Peyer's patch (tissue), 4 donors: Measurements from ENCODE around the gene TFPI. TPM values are rescaled to one million over a fixed set of nuclear protein-coding genes. Genes with fewer than 3 reads are reported as not detected.

Source experiments
- DNase-seq, 3 donors: peaks; one replicate each; pipeline ENCODE4 v3.0.0-alpha.2; 2017 to 2019
- H3K27ac ChIP-seq, 4 donors: fragments of 200-600 bp; sonication (generic); one replicate each; pipeline ENCODE4 v1.5.1; 2016 to 2019
- H3K27me3 ChIP-seq, 2 donors: fragments of 200-600 bp; sonication (generic); one replicate each; pipeline ENCODE4 v1.5.1; 2019
- H3K36me3 ChIP-seq, 3 donors: fragments of 200-600 bp; sonication (generic); one replicate each; pipeline ENCODE4 v1.5.1; 2016 to 2019
- H3K4me1 ChIP-seq, 4 donors: fragments of 200-600 bp; sonication (generic); one replicate each; pipeline ENCODE4 v1.5.1; 2016 to 2019
- H3K4me3 ChIP-seq, 4 donors: fragments of 200-600 bp; sonication (generic); 1 replicate in 3 of 4; 2 replicates in 1 of 4; pipeline ENCODE4 v1.5.1; 2016 to 2019; ENCODE audit warnings: mild to moderate bottlenecking in 1 of 4
- H3K9me3 ChIP-seq, 4 donors: fragments of 200-600 bp; sonication (generic); one replicate each; pipeline ENCODE4 v1.5.1; 2016 to 2019; ENCODE audit warnings: mild to moderate bottlenecking in 1 of 4
- POLR2A ChIP-seq, 2 donors: fragments of 450-650 bp; IDR thresholded peaks; one replicate each; pipeline ENCODE4 v1.5.1; 2017; ENCODE audit warnings: antibody characterized with exemption in 2 of 2, mild to moderate bottlenecking in 2 of 2, moderate library complexity in 2 of 2
- total RNA-seq, 4 donors: library from RNA; depleted of rRNA; stranded (reverse); fragments of >200 nt; gene quantifications; one replicate each; pipeline ENCODE4 v1.1.0, GENCODE V29; 2016
- TF ChIP-seq, protein P1 (sequence below), 6 experiments: fragments of 450-650 bp in 4 of 6; fragments of 200-600 bp in 2 of 6; sonication (generic) in 1 of 6; IDR thresholded peaks; one replicate each; pipeline ENCODE4 v1.5.1; 2017 to 2019; ENCODE audit warnings: antibody characterized with exemption in 6 of 6, mild to moderate bottlenecking in 3 of 6, moderate library complexity in 1 of 6

Gene TFPI
- total RNA-seq, result 10 to 100 TPM; 69.9 to 91.4 (median 75.8) TPM

DNA sequence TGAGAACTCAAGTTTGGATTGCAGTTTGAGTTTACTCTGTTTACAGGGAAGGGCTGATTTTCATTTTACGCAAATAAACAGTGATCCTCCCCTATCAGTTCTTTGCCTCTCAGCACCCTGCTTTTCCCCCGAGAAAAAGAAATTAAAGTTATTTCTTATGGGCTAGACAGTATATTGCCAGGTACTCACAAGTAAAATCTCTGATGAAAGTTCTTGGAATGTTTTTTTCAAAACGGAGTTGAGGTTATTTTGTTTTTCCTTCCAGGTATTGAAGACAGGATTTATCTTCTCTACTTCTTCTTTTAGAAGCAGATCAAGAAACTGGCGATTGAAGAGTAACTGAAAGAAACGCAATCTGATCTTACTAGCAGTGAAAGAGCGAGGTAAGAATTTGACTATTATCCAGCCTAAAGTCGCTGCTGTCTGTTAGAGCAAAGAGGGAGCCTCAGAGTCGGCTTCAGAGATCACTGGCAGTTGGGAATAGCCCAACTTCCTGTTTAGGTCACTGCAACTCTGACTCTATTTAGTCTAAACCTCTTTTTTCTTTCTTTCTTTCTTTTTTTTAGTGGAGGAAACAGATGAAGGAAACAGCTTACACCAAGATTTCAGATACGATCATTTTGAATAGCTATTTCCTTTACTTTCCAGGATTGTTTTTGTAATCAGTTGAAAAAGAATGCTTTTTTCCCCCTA is at the start of gene TFPI:
TSS of gene TFPI (minus strand) at position 425 of the 693 bp plus-strand sequence. CDS start 50,667 bp downstream, outside the sequence.
- peak within 1 kb of the TSS in 3 of 4 donors; percentile 25 to 60 (median 53) for H3K4me3 ChIP-seq
- H3K9me3 ChIP-seq, result no peaks in the 10 kb centered on the region
- no peaks in the 10 kb centered on the region for H3K36me3 ChIP-seq
- H3K4me1 ChIP-seq, result peaks cover 0 to 5% (median 0%) of the 10 kb centered on the region in 4 donors
- H3K27ac ChIP-seq, result peak within 1 kb of the TSS in 3 of 4 donors; percentile 44 to 69 (median 68)
- DNase-seq, result no peak
- no peaks in the 10 kb centered on the region for H3K27me3 ChIP-seq
- TF ChIP-seq, protein P1, sequence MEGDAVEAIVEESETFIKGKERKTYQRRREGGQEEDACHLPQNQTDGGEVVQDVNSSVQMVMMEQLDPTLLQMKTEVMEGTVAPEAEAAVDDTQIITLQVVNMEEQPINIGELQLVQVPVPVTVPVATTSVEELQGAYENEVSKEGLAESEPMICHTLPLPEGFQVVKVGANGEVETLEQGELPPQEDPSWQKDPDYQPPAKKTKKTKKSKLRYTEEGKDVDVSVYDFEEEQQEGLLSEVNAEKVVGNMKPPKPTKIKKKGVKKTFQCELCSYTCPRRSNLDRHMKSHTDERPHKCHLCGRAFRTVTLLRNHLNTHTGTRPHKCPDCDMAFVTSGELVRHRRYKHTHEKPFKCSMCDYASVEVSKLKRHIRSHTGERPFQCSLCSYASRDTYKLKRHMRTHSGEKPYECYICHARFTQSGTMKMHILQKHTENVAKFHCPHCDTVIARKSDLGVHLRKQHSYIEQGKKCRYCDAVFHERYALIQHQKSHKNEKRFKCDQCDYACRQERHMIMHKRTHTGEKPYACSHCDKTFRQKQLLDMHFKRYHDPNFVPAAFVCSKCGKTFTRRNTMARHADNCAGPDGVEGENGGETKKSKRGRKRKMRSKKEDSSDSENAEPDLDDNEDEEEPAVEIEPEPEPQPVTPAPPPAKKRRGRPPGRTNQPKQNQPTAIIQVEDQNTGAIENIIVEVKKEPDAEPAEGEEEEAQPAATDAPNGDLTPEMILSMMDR (IDR thresholded peaks at IDR 0.05), result no peak
- TF ChIP-seq POLR2A (IDR thresholded peaks at IDR 0.05), result no peak

DNA sequence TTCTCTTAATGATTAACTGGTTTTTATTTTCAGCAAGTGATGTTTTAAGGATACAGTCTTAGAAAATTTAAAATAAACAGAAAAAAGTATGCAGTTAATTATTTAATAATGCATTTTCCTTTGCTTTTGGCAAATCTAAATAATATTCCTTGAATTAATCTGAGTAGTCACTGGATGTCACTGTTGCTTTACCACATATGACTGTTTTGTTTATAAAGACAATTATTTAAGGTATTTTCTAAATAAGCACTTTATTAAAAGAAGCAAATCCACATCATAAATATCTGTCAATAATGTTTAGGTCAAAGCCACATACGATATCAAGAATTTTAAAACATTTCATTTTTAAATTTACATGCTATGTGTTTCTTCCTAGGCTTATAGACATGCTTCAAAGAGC is 40.6 kb upstream of the TFPI start:
- no peak overlapping the region for H3K27ac ChIP-seq
- H3K36me3 ChIP-seq, result no peaks in the 10 kb centered on the region
- no peak for DNase-seq
- no peaks in the 10 kb centered on the region for H3K9me3 ChIP-seq
- no peak for TF ChIP-seq POLR2A (IDR thresholded peaks at IDR 0.05)
- TF ChIP-seq, protein P1 (IDR thresholded peaks at IDR 0.05), result peak in 1 of 6 experiments; percentile 7
- no peaks in the 10 kb centered on the region for H3K27me3 ChIP-seq
- H3K4me3 ChIP-seq, result no peak overlapping the region
- H3K4me1 ChIP-seq, result no peaks in the 10 kb centered on the region

DNA sequence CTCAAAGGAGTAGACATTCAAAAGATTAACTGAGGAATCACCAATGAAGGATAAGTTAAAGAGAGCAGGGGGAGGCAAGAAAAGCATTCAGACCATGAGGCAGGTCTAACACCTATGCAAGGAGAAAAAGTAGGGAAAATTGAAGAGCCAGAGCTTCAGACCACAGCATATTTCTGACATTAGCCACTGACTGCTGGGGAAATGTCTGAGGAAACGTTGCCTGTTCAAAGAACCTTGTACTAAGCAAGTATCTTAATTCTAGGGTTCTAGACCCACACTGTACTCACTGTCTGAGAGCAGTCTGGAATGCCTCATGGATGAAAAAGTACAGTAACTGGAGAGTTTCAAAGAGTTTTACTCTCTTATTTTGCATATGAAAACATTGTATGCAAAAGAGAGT is 39.5 kb upstream of the TFPI start:
- Histone ChIP-seq H3K4me3 (no peak overlapping the region), H3K36me3 (no peaks in the 10 kb centered on the region), H3K9me3 (no peaks in the 10 kb centered on the region), H3K27ac (no peak overlapping the region), H3K4me1 (no peaks in the 10 kb centered on the region), H3K27me3 (no peaks in the 10 kb centered on the region)
- DNase-seq, result no peak
- TF ChIP-seq, protein P1 (IDR thresholded peaks at IDR 0.05), result no peak

DNA sequence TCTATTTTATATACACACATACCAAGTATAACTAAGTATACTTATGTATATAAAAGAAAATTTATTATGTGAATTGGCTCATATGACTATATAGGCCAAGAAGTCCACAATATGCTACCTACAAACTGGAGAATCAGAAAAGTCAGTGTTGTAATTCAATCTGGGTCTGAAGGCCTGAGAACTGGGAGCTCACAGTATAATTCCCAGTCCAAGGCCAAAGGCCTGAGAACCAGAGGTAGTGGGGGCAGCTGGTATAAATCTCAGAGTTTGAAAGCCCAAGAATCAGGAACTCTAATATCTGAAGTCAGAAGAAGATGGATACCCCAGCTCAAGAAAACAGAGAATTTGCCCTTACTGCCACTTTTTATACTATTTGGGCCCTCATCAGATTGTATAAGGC is 38.9 kb upstream of the TFPI start:
- Histone ChIP-seq H3K27ac (no peak overlapping the region), H3K27me3 (no peaks in the 10 kb centered on the region), H3K36me3 (no peaks in the 10 kb centered on the region), H3K9me3 (no peaks in the 10 kb centered on the region), H3K4me3 (no peak overlapping the region), H3K4me1 (no peaks in the 10 kb centered on the region)
- no peak for DNase-seq
- no peak for TF ChIP-seq POLR2A (IDR thresholded peaks at IDR 0.05)
- TF ChIP-seq, protein P1 (IDR thresholded peaks at IDR 0.05), result no peak

DNA sequence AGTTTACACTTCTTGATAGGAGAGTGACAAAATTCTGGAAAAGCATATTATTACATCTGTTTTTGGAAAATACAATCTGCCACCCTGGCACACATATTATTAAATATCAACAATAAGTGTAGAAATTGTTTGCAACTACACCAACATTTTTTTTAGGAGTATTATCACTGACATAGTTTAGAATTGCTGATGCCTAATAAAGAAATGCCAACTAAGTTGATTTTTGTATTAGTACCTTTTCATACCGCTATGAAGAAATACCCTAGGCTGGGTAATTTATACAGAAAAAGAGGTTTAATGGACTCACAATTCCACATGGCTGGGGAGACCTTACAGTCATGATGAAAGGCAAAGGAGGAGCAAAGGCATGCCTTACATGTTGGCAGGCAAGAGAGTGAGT is 35.9 kb upstream of the TFPI start:
- Histone ChIP-seq H3K4me1 (no peaks in the 10 kb centered on the region), H3K27me3 (no peaks in the 10 kb centered on the region), H3K4me3 (no peak overlapping the region), H3K9me3 (no peaks in the 10 kb centered on the region), H3K27ac (no peak overlapping the region), H3K36me3 (no peaks in the 10 kb centered on the region)
- TF ChIP-seq, protein P1 (IDR thresholded peaks at IDR 0.05), result no peak
- TF ChIP-seq POLR2A (IDR thresholded peaks at IDR 0.05), result no peak
- DNase-seq, result no peak
